Measurements from ENCODE around the gene NAGPA. TPM values are rescaled to one million over a fixed set of nuclear protein-coding genes. Genes with fewer than 3 reads are reported as not detected.

The NAGPA gene
- total RNA-seq, 1 experiment from 2014 or later, result 12.5 TPM

GRCh38 chr16:5006348-5007193 lies 27.2 kb downstream of the NAGPA start:
- Mint-ChIP-seq H3K4me1 (no peaks in the 10 kb centered on the region), H3K27ac (no peak overlapping the region; the same call in 1 of the 2 replicates), H3K27me3 (ENCODE audit: low read depth) (no peaks in the 10 kb centered on the region), H3K36me3 (no peaks in the 10 kb centered on the region), H3K9me3 (no peaks in the 10 kb centered on the region), H3K4me3 (no peak overlapping the region)
- DNase-seq (ENCODE audit: low spot score), result no peak
- ChIA-PET CTCF (interaction anchor here (0.6 to 1.5 kb wide), 3 partner anchors 18 to 50 kb away, joined by 3 to 5 read pairs (median 5); no protein-coding TSS in a partner anchor), POLR2A (interaction anchor here (0.8 kb wide), 1 partner anchor 36 kb away, joined by 13 read pairs; no protein-coding TSS in a partner anchor)
- ATAC-seq, result no peak
- no peak for TF ChIP-seq GTF2I (CRISPR knock-in tag; conservative IDR thresholded peaks at IDR 0.05)
- no peak for TF ChIP-seq CTCF (IDR thresholded peaks at IDR 0.05)
- no peak for TF ChIP-seq ATF6 (CRISPR knock-in tag; IDR thresholded peaks at IDR 0.05)
- no peak for TF ChIP-seq CREM (CRISPR knock-in tag; IDR thresholded peaks at IDR 0.05)
- no peak for TF ChIP-seq E2F5 (CRISPR knock-in tag; IDR thresholded peaks at IDR 0.05)
- no peak for TF ChIP-seq AFF4 (CRISPR knock-in tag; IDR thresholded peaks at IDR 0.05; ENCODE audit: borderline replicate concordance)
- TF ChIP-seq SMAD4 (CRISPR knock-in tag; IDR thresholded peaks at IDR 0.05), result no peak
- no peak for TF ChIP-seq SP1 (CRISPR knock-in tag; conservative IDR thresholded peaks at IDR 0.05)
- no peak for TF ChIP-seq USF1 (CRISPR knock-in tag; IDR thresholded peaks at IDR 0.05)
- TF ChIP-seq RORB (CRISPR knock-in tag; IDR thresholded peaks at IDR 0.05), result no peak
- no peak for TF ChIP-seq ZNF425 (CRISPR knock-in tag; conservative IDR thresholded peaks at IDR 0.05)
- TF ChIP-seq STAT6 (CRISPR knock-in tag; conservative IDR thresholded peaks at IDR 0.05; ENCODE audit: low read depth), result no peak
- TF ChIP-seq FOXK1 (CRISPR knock-in tag; IDR thresholded peaks at IDR 0.05), result no peak
- TF ChIP-seq GRHL2 (CRISPR knock-in tag; IDR thresholded peaks at IDR 0.05; ENCODE audit: insufficient replicate concordance, severe bottlenecking), result no peak
- TF ChIP-seq CREB1 (CRISPR knock-in tag; IDR thresholded peaks at IDR 0.05), result no peak
- TF ChIP-seq IRF1 (CRISPR knock-in tag; IDR thresholded peaks at IDR 0.05), result no peak
- TF ChIP-seq ZNF396 (CRISPR knock-in tag; IDR thresholded peaks at IDR 0.05; ENCODE audit: borderline replicate concordance), result no peak
- no peak for TF ChIP-seq ZNF671 (CRISPR knock-in tag; IDR thresholded peaks at IDR 0.05)

All from WTC11 (cell line).